HUES6 (cell line): Measurements from ENCODE around the gene EFCAB14.
A peak's percentile ranks its signal among the peaks of the same experiment; 100 is the strongest.
"Not testable (repeated sequence)": the region's sequence is repeated elsewhere in the genome, so short reads cannot be mapped to it uniquely, and the experiment has no call there.

ENCODE experiments used
- H3K27ac ChIP-seq: 2 replicates; pipeline ENCODE4 v1.7.0; 2013; ENCODE audit warnings: low read depth, mild to moderate bottlenecking, low read length, inconsistent platforms
- H3K27me3 ChIP-seq: 2 replicates; pipeline ENCODE4 v1.6.1; 2013; ENCODE audit warnings: low read length; ENCODE audit not compliant: control insufficient read depth, insufficient read depth
- H3K36me3 ChIP-seq: 2 replicates; pipeline ENCODE4 v1.6.1; 2013; ENCODE audit warnings: low read length; ENCODE audit not compliant: control insufficient read depth, insufficient read depth
- H3K4me1 ChIP-seq: 2 replicates; pipeline ENCODE4 v1.6.1; 2013; ENCODE audit warnings: low read length; ENCODE audit not compliant: control insufficient read depth, insufficient read depth
- H3K4me3 ChIP-seq: 2 replicates; pipeline ENCODE4 v1.5.1; 2013; ENCODE audit warnings: low read depth, low read length
- H3K9ac ChIP-seq: one replicate; pipeline ENCODE4 v1.6.1; 2013; ENCODE audit warnings: mild to moderate bottlenecking, low read length
- H3K9me3 ChIP-seq: 2 replicates; pipeline ENCODE4 v1.6.1; 2013; ENCODE audit warnings: low read depth, low read length; ENCODE audit not compliant: control insufficient read depth, insufficient read depth

The EFCAB14 gene

DNA sequence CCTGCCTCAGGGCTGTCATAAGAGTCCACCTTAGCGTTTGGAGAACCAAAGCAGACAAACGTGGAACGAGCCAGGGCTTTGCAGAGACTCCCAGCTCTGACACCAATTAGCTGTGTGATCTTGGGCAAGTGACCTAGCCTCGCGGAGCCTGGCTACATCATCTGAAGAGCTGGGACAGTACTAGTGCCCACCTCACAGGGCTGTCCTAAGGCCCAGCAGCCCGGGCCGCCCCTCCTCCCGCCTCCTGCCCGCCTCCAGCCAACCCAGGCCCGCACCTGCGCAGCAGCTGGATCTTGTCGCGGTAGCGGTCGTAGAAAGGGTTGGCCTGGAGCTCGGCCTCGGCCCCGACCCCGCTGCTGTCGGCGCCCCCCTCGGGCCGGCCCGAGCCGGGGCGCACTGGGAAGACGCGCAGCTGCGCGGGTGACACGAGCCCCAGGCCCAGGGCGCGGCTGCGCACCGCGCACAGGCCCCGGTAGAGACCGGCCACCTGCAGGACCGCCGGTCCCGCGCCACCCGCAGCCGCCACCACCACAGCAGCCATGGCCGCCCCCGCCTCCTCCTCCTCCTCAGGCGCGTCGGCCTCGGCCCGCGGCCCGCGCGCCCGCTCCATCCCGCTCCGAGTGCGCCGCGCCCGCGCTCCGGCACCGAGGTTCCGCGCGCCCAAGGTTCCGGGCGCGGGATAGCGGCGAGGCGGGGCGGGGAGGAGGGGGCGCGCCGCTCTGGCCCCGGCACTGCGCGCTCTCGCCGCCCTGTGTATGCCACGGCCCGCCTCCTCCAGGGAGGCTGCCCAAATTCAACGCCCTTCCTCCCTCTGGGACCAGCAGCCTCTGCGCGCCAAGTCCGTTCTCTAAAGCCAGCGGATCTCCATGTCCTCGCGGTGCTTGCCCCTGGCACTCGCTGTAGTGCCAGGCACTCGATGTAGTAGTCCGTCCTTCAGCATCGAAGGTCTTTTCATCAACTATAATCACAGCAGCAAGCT, 50.8 kb downstream of the EFCAB14 start, which contains the start of gene ATPAF1:
Gene ATPAF1 (minus strand): TSS at position 583 of the 979 bp plus-strand sequence. CDS start 42 bp downstream, at position 541.
- Histone ChIP-seq H3K4me3 (peak within 1 kb of the TSS; percentile 86), H3K36me3 (peaks cover 16% of the 10 kb centered on the region), H3K27ac (no peak within 1 kb of the TSS), H3K9me3 (no peaks in the 10 kb centered on the region), H3K27me3 (no peaks in the 10 kb centered on the region), H3K4me1 (peaks cover 22% of the 10 kb centered on the region), H3K9ac (peak within 1 kb of the TSS; percentile 85)

GRCh38 chr1:46665983-46666382, 52.9 kb downstream of the EFCAB14 start:
- H3K27ac ChIP-seq = no peak overlapping the region
- no peaks in the 10 kb centered on the region for H3K9me3 ChIP-seq
- no peaks in the 10 kb centered on the region for H3K27me3 ChIP-seq
- peaks cover 22% of the 10 kb centered on the region for H3K4me1 ChIP-seq
- H3K36me3 ChIP-seq = peaks cover 16% of the 10 kb centered on the region
- no peak overlapping the region for H3K9ac ChIP-seq
- H3K4me3 ChIP-seq = peak overlapping the region; percentile 86; the same call in 1 of the 2 replicates

GRCh38 chr1:46662919-46663318, 56.0 kb downstream of the EFCAB14 start:
- H3K9me3 ChIP-seq, H3K4me3 ChIP-seq, H3K27ac ChIP-seq, H3K27me3 ChIP-seq, H3K9ac ChIP-seq: not testable (repeated sequence)
- peaks cover 26% of the 10 kb centered on the region for H3K36me3 ChIP-seq
- H3K4me1 ChIP-seq = peaks cover 19% of the 10 kb centered on the region

- not testable (repeated sequence) for H3K27me3 ChIP-seq, H3K4me3 ChIP-seq, H3K9ac ChIP-seq, H3K9me3 ChIP-seq, H3K4me1 ChIP-seq, H3K27ac ChIP-seq
- H3K36me3 ChIP-seq = peaks cover 51% of the 10 kb centered on the region
These were observed 58.8 kb downstream of the EFCAB14 start for GRCh38 chr1:46660116-46660515.

DNA sequence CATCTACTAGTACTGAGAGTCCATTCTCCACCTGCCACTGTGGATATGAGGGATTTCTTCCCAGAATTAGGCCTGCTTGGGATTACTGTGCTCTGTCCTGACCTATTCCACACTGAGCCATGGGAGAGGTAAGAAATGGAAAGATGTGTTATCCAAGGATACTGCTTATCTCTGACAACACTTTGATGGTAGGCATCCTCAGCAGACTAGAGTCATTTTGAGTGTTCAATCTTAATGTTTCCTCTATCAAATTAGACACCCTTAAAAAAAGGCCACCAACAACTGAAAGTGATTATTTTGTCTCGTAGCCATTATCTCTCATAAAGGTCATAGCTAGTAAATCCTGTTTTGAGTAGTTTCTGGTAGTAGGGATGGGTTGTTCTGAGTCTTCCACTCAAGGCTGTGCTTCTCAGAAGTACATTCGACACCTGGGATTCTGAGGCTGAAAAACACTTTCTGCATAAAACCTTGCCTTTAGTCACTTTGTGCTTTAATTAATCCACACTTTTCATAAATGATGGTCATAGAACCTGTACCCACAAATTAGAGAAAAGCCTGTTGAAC, 59.5 kb downstream of the EFCAB14 start:
- no peaks in the 10 kb centered on the region for H3K4me1 ChIP-seq
- H3K27ac ChIP-seq = no peak overlapping the region
- H3K4me3 ChIP-seq = no peak overlapping the region
- H3K27me3 ChIP-seq = no peaks in the 10 kb centered on the region
- H3K9ac ChIP-seq = no peak overlapping the region
- peaks cover 49% of the 10 kb centered on the region for H3K36me3 ChIP-seq
- no peaks in the 10 kb centered on the region for H3K9me3 ChIP-seq

DNA sequence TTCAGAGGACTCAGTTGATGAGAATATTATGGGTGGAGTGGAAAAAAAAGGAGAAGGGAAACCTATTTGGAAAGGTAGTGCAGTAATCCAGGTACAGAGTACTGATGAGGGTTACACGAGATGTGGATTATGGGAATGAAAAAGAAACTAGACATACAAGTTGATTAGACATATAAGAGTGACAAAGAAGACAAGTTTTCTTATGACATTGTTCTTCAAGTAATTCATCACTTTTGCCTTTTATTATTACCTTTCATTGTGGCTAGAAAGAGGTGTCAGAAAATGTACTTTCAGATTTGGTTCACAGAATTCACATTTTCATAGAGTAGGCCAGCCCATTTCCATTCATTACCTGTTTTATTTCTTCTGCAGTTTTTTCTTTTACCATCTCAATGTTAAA, 61.1 kb downstream of the EFCAB14 start:
- H3K9me3 ChIP-seq = no peaks in the 10 kb centered on the region
- H3K27ac ChIP-seq = no peak overlapping the region
- H3K4me1 ChIP-seq = no peaks in the 10 kb centered on the region
- no peaks in the 10 kb centered on the region for H3K27me3 ChIP-seq
- H3K36me3 ChIP-seq = peaks cover 52% of the 10 kb centered on the region
- H3K9ac ChIP-seq = no peak overlapping the region
- no peak overlapping the region for H3K4me3 ChIP-seq

DNA sequence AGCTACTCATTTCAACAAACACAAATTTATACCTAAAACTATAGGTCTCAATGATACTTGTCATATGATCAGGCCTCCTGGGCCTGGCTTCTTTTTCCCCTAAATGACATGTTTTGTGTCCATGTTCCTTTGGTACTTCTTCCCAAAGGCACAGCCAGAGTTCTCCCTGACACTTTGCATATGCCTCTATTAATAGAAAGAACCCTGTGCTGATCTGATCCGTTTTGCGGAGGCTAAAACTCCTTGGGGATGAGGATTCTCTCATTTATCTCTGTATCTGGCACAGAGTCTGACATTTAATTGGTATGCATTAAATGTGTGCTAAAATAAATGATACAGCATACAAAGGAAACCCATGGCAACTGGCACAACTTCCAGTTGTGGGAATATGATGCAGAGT, 62.3 kb downstream of the EFCAB14 start:
- no peak overlapping the region for H3K27ac ChIP-seq
- H3K4me3 ChIP-seq = no peak overlapping the region
- H3K27me3 ChIP-seq = no peaks in the 10 kb centered on the region
- H3K4me1 ChIP-seq = no peaks in the 10 kb centered on the region
- H3K9ac ChIP-seq = no peak overlapping the region
- peaks cover 62% of the 10 kb centered on the region for H3K36me3 ChIP-seq
- no peaks in the 10 kb centered on the region for H3K9me3 ChIP-seq

- H3K36me3 ChIP-seq = peaks cover 62% of the 10 kb centered on the region
- no peak overlapping the region for H3K4me3 ChIP-seq
- no peak overlapping the region for H3K9ac ChIP-seq
- H3K27me3 ChIP-seq = no peaks in the 10 kb centered on the region
- H3K9me3 ChIP-seq = no peaks in the 10 kb centered on the region
- no peak overlapping the region for H3K27ac ChIP-seq
- no peaks in the 10 kb centered on the region for H3K4me1 ChIP-seq
These were observed 63.1 kb downstream of the EFCAB14 start for GRCh38 chr1:46655848-46656247.

- not testable (repeated sequence) for H3K27ac ChIP-seq, H3K4me3 ChIP-seq, H3K4me1 ChIP-seq, H3K27me3 ChIP-seq, H3K9ac ChIP-seq, H3K9me3 ChIP-seq
- H3K36me3 ChIP-seq = peaks cover 71% of the 10 kb centered on the region
These were observed 64.2 kb downstream of the EFCAB14 start for GRCh38 chr1:46654698-46655097.

- no peak overlapping the region for H3K4me3 ChIP-seq
- no peaks in the 10 kb centered on the region for H3K4me1 ChIP-seq
- H3K9me3 ChIP-seq = no peaks in the 10 kb centered on the region
- no peak overlapping the region for H3K9ac ChIP-seq
- H3K27ac ChIP-seq = no peak overlapping the region
- no peaks in the 10 kb centered on the region for H3K27me3 ChIP-seq
- peaks cover 72% of the 10 kb centered on the region for H3K36me3 ChIP-seq
These were observed 64.9 kb downstream of the EFCAB14 start for GRCh38 chr1:46654012-46654411.

DNA sequence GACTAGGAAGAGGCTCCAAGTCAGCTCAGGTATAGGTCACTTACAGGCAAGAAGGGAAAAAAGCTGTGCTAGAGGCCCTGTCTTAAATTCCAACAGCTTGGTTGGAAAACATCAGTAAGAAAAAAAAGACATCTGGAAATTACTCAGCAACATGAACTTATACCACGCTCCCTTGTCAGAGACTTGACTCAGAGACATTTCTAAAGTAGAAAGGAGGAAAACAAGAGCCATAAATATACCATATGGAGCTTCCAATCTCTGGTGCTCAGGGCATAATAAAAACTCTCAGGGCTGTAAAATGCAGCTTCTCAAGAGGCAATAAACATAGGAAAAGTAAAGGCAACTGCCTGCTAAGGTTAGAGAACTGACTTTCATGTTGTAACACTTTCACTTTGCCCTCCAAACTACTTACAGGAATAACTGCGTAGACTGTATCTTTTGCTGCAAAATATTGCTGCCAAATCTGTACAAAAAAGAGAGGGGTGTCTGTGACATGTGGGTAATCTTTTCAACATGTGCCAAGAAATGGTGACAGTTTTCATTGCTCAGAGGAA, 65.4 kb downstream of the EFCAB14 start:
- Histone ChIP-seq H3K36me3 (peaks cover 75% of the 10 kb centered on the region), H3K27ac (no peak overlapping the region), H3K27me3 (no peaks in the 10 kb centered on the region), H3K9me3 (no peaks in the 10 kb centered on the region), H3K4me3 (no peak overlapping the region), H3K9ac (no peak overlapping the region), H3K4me1 (no peaks in the 10 kb centered on the region)
